ENCODE data around the gene FAM3D.

The FAM3D gene

DNA sequence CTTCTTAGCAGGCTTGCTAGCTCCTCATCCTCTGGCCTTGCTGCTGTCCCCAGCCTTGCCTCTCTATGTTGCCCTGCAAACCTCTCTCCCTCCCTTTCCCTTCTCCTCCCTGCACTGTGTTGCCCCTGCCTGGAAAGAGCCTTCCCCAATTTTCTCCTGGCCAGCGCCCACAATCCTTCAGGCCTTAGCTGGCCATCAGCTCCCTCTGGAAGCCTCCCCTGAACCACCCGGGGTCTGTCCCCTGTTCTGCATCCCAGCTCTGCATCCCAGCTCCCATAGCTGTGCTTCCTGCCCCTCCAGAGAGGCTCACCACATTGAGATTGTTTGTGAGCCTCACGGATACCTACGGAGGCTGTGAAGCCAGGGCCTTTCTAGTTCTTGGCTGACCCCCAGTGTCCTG is 23.7 kb downstream of the FAM3D start:
- Histone ChIP-seq H3K4me1 (ENCODE audit: control insufficient read depth in 1 of 2, insufficient read depth in 2 of 2, low read length in 2 of 2) (peaks cover 13 to 16% of the 10 kb centered on the region in 2 donors), H3K4me3 (ENCODE audit: low read depth in 1 of 2, low read length in 2 of 2) (no peak overlapping the region), H3K9ac (ENCODE audit: low read depth in 1 of 2, low read length in 2 of 2) (no peak overlapping the region), H3K36me3 (ENCODE audit: control insufficient read depth in 1 of 2, insufficient read depth in 2 of 2, low read length in 2 of 2) (peaks cover 11 to 24% of the 10 kb centered on the region in 2 donors), H3K27ac (ENCODE audit: low read depth, low read length) (no peak overlapping the region), H3K27me3 (ENCODE audit: control insufficient read depth in 1 of 2, insufficient read depth in 2 of 2, low read length in 2 of 2) (no peaks in the 10 kb centered on the region), H3K9me3 (ENCODE audit: control insufficient read depth in 1 of 2, low read length in 2 of 2) (peaks cover 0 to under 1% of the 10 kb centered on the region in 2 donors)

DNA sequence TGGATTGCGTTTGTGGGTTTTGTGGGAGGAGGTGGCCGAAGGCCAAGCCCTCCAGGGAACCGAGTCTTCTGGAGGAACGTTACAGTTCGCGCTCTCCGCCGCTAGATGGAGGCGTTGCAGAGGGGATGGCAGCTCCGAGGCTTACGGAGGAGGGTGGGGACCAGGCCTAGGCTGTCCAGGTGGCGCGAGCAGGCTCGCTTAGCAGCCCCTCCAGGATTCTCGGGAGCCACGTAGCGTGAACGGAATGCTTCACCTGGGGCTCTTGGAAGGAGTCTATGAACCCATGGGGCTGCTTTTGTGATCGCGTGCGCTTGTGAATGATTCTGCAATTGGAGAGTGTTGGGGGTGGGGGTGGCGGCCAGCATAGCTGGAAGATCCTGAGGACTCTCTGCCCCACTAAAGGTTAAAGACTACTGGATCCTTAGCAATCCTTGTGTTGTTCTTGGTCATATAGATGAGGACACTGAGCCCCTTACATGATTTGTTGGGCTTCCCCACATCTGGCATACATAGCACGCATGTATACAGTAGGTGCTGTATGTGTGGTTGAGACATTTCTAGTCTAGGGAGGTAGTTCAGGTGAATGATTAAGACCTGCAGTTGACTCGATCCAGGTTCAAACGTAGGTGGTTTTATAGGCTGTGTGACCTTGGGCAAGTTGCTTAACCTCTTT is 25.7 kb downstream of the FAM3D start:
- H3K9me3 ChIP-seq (ENCODE audit: control insufficient read depth in 1 of 2, low read length in 2 of 2): no peaks in the 10 kb centered on the region
- H3K27me3 ChIP-seq (ENCODE audit: control insufficient read depth in 1 of 2, insufficient read depth in 2 of 2, low read length in 2 of 2): no peaks in the 10 kb centered on the region
- peaks cover 16 to 34% of the 10 kb centered on the region in 2 donors for H3K36me3 ChIP-seq (ENCODE audit: control insufficient read depth in 1 of 2, insufficient read depth in 2 of 2, low read length in 2 of 2)
- no peaks in the 10 kb centered on the region for H3K4me1 ChIP-seq (ENCODE audit: control insufficient read depth in 1 of 2, insufficient read depth in 2 of 2, low read length in 2 of 2)
- H3K27ac ChIP-seq (ENCODE audit: low read depth, low read length): no peak overlapping the region
- H3K4me3 ChIP-seq (ENCODE audit: low read depth in 1 of 2, low read length in 2 of 2): no peak overlapping the region
- H3K9ac ChIP-seq (ENCODE audit: low read depth in 1 of 2, low read length in 2 of 2): no peak overlapping the region

GRCh38 chr3:58639842-58640241 is 26.7 kb downstream of the FAM3D start:
- H3K4me3 ChIP-seq (ENCODE audit: low read depth in 1 of 2, low read length in 2 of 2): no peak overlapping the region
- H3K9me3 ChIP-seq (ENCODE audit: control insufficient read depth in 1 of 2, low read length in 2 of 2): no peaks in the 10 kb centered on the region
- H3K9ac ChIP-seq (ENCODE audit: low read depth in 1 of 2, low read length in 2 of 2): no peak overlapping the region
- no peak overlapping the region for H3K27ac ChIP-seq (ENCODE audit: low read depth, low read length)
- H3K27me3 ChIP-seq (ENCODE audit: control insufficient read depth in 1 of 2, insufficient read depth in 2 of 2, low read length in 2 of 2): no peaks in the 10 kb centered on the region
- H3K36me3 ChIP-seq (ENCODE audit: control insufficient read depth in 1 of 2, insufficient read depth in 2 of 2, low read length in 2 of 2): peaks cover 16 to 41% of the 10 kb centered on the region in 2 donors
- no peaks in the 10 kb centered on the region for H3K4me1 ChIP-seq (ENCODE audit: control insufficient read depth in 1 of 2, insufficient read depth in 2 of 2, low read length in 2 of 2)

- H3K27ac ChIP-seq (ENCODE audit: low read depth, low read length): no peak overlapping the region
- no peaks in the 10 kb centered on the region for H3K4me1 ChIP-seq (ENCODE audit: control insufficient read depth in 1 of 2, insufficient read depth in 2 of 2, low read length in 2 of 2)
- no peak overlapping the region for H3K9ac ChIP-seq (ENCODE audit: low read depth in 1 of 2, low read length in 2 of 2)
- H3K4me3 ChIP-seq (ENCODE audit: low read depth in 1 of 2, low read length in 2 of 2): no peak overlapping the region
- H3K9me3 ChIP-seq (ENCODE audit: control insufficient read depth in 1 of 2, low read length in 2 of 2): no peaks in the 10 kb centered on the region
- H3K27me3 ChIP-seq (ENCODE audit: control insufficient read depth in 1 of 2, insufficient read depth in 2 of 2, low read length in 2 of 2): no peaks in the 10 kb centered on the region
- H3K36me3 ChIP-seq (ENCODE audit: control insufficient read depth in 1 of 2, insufficient read depth in 2 of 2, low read length in 2 of 2): peaks cover 20 to 43% of the 10 kb centered on the region in 2 donors
Observed at GRCh38 chr3:58639001-58639400, 27.6 kb downstream of the FAM3D start.

DNA sequence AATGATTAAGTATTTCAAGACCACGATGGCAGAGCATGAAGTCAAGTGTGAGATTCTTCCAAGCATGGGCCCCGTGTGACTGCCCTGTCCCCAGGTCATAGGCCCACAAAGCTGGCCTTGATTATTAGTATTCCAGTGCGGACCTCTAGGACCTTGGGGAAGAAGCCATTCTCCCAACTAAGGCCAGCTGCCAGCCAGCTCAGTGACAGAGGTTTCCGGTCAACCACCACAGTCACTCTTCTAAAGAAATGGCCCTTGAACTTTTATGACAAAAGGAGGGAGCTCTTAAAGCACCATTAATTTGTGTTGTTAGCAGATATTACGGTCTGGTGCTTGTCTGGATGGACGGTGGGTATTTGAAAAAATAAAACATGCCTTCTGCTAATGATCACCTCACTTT is 28.0 kb downstream of the FAM3D start:
- Histone ChIP-seq H3K4me3 (ENCODE audit: low read depth in 1 of 2, low read length in 2 of 2) (no peak overlapping the region), H3K27me3 (ENCODE audit: control insufficient read depth in 1 of 2, insufficient read depth in 2 of 2, low read length in 2 of 2) (no peaks in the 10 kb centered on the region), H3K27ac (ENCODE audit: low read depth, low read length) (no peak overlapping the region), H3K36me3 (ENCODE audit: control insufficient read depth in 1 of 2, insufficient read depth in 2 of 2, low read length in 2 of 2) (peaks cover 20 to 41% of the 10 kb centered on the region in 2 donors), H3K9ac (ENCODE audit: low read depth in 1 of 2, low read length in 2 of 2) (no peak overlapping the region), H3K9me3 (ENCODE audit: control insufficient read depth in 1 of 2, low read length in 2 of 2) (no peaks in the 10 kb centered on the region), H3K4me1 (ENCODE audit: control insufficient read depth in 1 of 2, insufficient read depth in 2 of 2, low read length in 2 of 2) (no peaks in the 10 kb centered on the region)

DNA sequence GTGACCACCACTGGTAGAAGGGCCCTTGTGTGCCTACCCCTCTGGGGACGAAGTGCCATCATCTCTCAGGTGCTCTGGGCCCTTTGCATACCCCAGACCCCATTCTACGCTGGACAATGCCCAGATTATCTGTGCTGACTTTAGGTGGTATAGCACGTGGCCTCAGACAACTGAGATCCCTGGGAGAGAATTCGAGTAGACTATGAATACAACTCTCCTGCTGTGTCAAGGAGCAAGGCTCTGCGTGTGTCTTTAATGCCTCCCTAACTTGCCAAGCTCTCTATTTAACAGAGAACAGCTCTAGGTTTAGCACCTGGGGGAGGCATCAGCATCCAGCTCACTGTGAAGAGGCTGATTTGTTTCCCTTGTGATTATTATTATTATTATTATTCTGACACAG is 29.1 kb downstream of the FAM3D start:
- H3K4me3 ChIP-seq (ENCODE audit: low read depth in 1 of 2, low read length in 2 of 2): no peak overlapping the region
- H3K9me3 ChIP-seq (ENCODE audit: control insufficient read depth in 1 of 2, low read length in 2 of 2): no peaks in the 10 kb centered on the region
- peaks cover 20 to 36% of the 10 kb centered on the region in 2 donors for H3K36me3 ChIP-seq (ENCODE audit: control insufficient read depth in 1 of 2, insufficient read depth in 2 of 2, low read length in 2 of 2)
- no peaks in the 10 kb centered on the region for H3K27me3 ChIP-seq (ENCODE audit: control insufficient read depth in 1 of 2, insufficient read depth in 2 of 2, low read length in 2 of 2)
- H3K9ac ChIP-seq (ENCODE audit: low read depth in 1 of 2, low read length in 2 of 2): no peak overlapping the region
- H3K27ac ChIP-seq (ENCODE audit: low read depth, low read length): no peak overlapping the region
- H3K4me1 ChIP-seq (ENCODE audit: control insufficient read depth in 1 of 2, insufficient read depth in 2 of 2, low read length in 2 of 2): no peaks in the 10 kb centered on the region

GRCh38 chr3:58635371-58636285 is 30.9 kb downstream of the FAM3D start:
- H3K9ac ChIP-seq (ENCODE audit: low read depth in 1 of 2, low read length in 2 of 2): no peak overlapping the region
- peaks cover 20 to 36% of the 10 kb centered on the region in 2 donors for H3K36me3 ChIP-seq (ENCODE audit: control insufficient read depth in 1 of 2, insufficient read depth in 2 of 2, low read length in 2 of 2)
- H3K27me3 ChIP-seq (ENCODE audit: control insufficient read depth in 1 of 2, insufficient read depth in 2 of 2, low read length in 2 of 2): no peaks in the 10 kb centered on the region
- H3K9me3 ChIP-seq (ENCODE audit: control insufficient read depth in 1 of 2, low read length in 2 of 2): no peaks in the 10 kb centered on the region
- H3K4me1 ChIP-seq (ENCODE audit: control insufficient read depth in 1 of 2, insufficient read depth in 2 of 2, low read length in 2 of 2): no peaks in the 10 kb centered on the region
- no peak overlapping the region for H3K27ac ChIP-seq (ENCODE audit: low read depth, low read length)
- no peak overlapping the region for H3K4me3 ChIP-seq (ENCODE audit: low read depth in 1 of 2, low read length in 2 of 2)

DNA sequence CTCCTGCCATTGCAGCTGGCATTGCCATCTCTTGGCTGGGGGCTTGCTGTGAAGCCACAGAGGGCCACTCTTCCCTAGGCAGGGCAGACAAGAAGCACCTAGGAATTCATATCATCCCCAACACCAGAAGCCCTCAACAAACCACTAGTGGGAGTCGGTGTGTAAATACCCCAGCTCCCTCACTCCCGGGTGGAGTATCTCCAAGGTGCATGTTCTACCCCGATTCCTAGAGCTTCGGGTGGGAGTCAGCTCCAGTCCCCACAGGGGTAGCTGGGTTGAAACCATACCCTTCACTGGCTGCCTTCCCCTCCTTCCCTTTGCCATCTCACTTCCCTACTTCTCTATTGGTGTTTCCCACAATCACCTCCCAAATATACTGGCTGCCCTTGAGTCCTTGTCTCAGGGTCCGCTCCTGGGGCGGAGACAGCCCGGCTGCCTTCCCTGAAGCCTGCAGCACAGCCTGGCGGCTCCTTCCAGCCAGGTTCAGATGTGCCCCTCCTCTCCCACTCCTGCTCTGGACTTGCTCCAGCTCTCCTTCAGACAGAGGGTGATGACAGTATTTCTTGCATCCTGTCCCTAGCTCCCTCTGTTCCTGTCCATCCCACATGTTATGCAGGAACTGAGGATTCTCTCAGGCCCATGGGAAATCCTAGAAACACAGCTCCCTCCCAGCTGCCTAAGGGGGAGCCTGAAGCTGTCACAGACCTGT is 33.3 kb downstream of the FAM3D start:
- no peak overlapping the region for H3K27ac ChIP-seq (ENCODE audit: low read depth, low read length)
- no peak overlapping the region for H3K9ac ChIP-seq (ENCODE audit: low read depth in 1 of 2, low read length in 2 of 2)
- H3K9me3 ChIP-seq (ENCODE audit: control insufficient read depth in 1 of 2, low read length in 2 of 2): no peaks in the 10 kb centered on the region
- H3K4me1 ChIP-seq (ENCODE audit: control insufficient read depth in 1 of 2, insufficient read depth in 2 of 2, low read length in 2 of 2): peaks cover 18 to 23% of the 10 kb centered on the region in 2 donors
- H3K36me3 ChIP-seq (ENCODE audit: control insufficient read depth in 1 of 2, insufficient read depth in 2 of 2, low read length in 2 of 2): peaks cover 10 to 26% of the 10 kb centered on the region in 2 donors
- no peaks in the 10 kb centered on the region for H3K27me3 ChIP-seq (ENCODE audit: control insufficient read depth in 1 of 2, insufficient read depth in 2 of 2, low read length in 2 of 2)
- no peak overlapping the region for H3K4me3 ChIP-seq (ENCODE audit: low read depth in 1 of 2, low read length in 2 of 2)

DNA sequence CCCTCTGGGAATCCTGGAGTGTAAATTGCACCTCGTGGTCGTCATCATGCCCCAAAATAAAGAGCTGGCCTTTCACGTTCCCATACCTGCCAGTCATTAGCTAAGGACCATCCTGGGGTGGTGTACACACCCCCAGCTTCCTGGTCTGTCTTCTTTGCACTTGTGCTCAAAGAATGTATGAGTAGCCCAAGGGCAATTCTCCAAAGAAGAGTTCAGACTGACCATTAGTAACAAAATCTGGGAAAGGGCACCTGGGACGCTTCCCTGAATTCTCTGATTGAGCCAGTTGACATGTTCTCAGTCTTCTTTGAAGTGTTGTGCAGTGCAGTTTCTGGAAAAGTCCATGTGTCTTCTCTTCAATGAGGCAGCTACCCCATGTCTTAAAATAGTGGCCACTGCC is 34.8 kb downstream of the FAM3D start:
- H3K27ac ChIP-seq (ENCODE audit: low read depth, low read length): no peak overlapping the region
- H3K9me3 ChIP-seq (ENCODE audit: control insufficient read depth in 1 of 2, low read length in 2 of 2): no peaks in the 10 kb centered on the region
- H3K36me3 ChIP-seq (ENCODE audit: control insufficient read depth in 1 of 2, insufficient read depth in 2 of 2, low read length in 2 of 2): peaks cover 9 to 19% of the 10 kb centered on the region in 2 donors
- H3K4me1 ChIP-seq (ENCODE audit: control insufficient read depth in 1 of 2, insufficient read depth in 2 of 2, low read length in 2 of 2): peaks cover 30 to 32% of the 10 kb centered on the region in 2 donors
- H3K27me3 ChIP-seq (ENCODE audit: control insufficient read depth in 1 of 2, insufficient read depth in 2 of 2, low read length in 2 of 2): no peaks in the 10 kb centered on the region
- H3K4me3 ChIP-seq (ENCODE audit: low read depth in 1 of 2, low read length in 2 of 2): no peak overlapping the region
- no peak overlapping the region for H3K9ac ChIP-seq (ENCODE audit: low read depth in 1 of 2, low read length in 2 of 2)

- H3K9me3 ChIP-seq (ENCODE audit: control insufficient read depth in 1 of 2, low read length in 2 of 2): no peaks in the 10 kb centered on the region
- peaks cover 30 to 32% of the 10 kb centered on the region in 2 donors for H3K4me1 ChIP-seq (ENCODE audit: control insufficient read depth in 1 of 2, insufficient read depth in 2 of 2, low read length in 2 of 2)
- no peak overlapping the region for H3K27ac ChIP-seq (ENCODE audit: low read depth, low read length)
- no peak overlapping the region for H3K4me3 ChIP-seq (ENCODE audit: low read depth in 1 of 2, low read length in 2 of 2)
- H3K36me3 ChIP-seq (ENCODE audit: control insufficient read depth in 1 of 2, insufficient read depth in 2 of 2, low read length in 2 of 2): peaks cover 4 to 15% of the 10 kb centered on the region in 2 donors
- H3K27me3 ChIP-seq (ENCODE audit: control insufficient read depth in 1 of 2, insufficient read depth in 2 of 2, low read length in 2 of 2): no peaks in the 10 kb centered on the region
- H3K9ac ChIP-seq (ENCODE audit: low read depth in 1 of 2, low read length in 2 of 2): no peak overlapping the region
Observed at GRCh38 chr3:58630710-58631092, 35.9 kb downstream of the FAM3D start.
